ENCODE data around the gene HASPIN. TPM values are rescaled to one million over a fixed set of nuclear protein-coding genes. Genes with fewer than 3 reads are reported as not detected.

The HASPIN gene
- total and polyA plus RNA-seq, 2 of the 8 experiments (the other 6 are each of a cell fraction or from before 2014, with no cell fraction given), result 7.8 to 29.5 TPM

- TF ChIP-seq CTCF (IDR thresholded peaks at IDR 0.05; ENCODE audit: control extremely low read depth in 1 of 3, insufficient read depth in 1 of 3, low read depth in 1 of 3, low read length in 3 of 3) (no peak), TCF12 (IDR thresholded peaks at IDR 0.05; ENCODE audit: low read depth, low read length) (no peak), RFX5 (IDR thresholded peaks at IDR 0.05; ENCODE audit: borderline replicate concordance, low read depth, low read length) (no peak), CBX8 (IDR thresholded peaks at IDR 0.05; ENCODE audit: borderline replicate concordance, low read depth, low read length) (no peak), EGR1 (IDR thresholded peaks at IDR 0.05; ENCODE audit: borderline replicate concordance, low read depth, low read length) (no peak), NRF1 (IDR thresholded peaks at IDR 0.05; ENCODE audit: low read depth, low read length) (no peak), POU5F1 (IDR thresholded peaks at IDR 0.05; ENCODE audit: low read depth, low read length) (no peak)
Observed at GRCh38 chr17:3766779-3767178, 43.1 kb downstream of the HASPIN start (continued).

Data from H1 (cell line).